ENCODE data around the gene PXMP2.

DNA sequence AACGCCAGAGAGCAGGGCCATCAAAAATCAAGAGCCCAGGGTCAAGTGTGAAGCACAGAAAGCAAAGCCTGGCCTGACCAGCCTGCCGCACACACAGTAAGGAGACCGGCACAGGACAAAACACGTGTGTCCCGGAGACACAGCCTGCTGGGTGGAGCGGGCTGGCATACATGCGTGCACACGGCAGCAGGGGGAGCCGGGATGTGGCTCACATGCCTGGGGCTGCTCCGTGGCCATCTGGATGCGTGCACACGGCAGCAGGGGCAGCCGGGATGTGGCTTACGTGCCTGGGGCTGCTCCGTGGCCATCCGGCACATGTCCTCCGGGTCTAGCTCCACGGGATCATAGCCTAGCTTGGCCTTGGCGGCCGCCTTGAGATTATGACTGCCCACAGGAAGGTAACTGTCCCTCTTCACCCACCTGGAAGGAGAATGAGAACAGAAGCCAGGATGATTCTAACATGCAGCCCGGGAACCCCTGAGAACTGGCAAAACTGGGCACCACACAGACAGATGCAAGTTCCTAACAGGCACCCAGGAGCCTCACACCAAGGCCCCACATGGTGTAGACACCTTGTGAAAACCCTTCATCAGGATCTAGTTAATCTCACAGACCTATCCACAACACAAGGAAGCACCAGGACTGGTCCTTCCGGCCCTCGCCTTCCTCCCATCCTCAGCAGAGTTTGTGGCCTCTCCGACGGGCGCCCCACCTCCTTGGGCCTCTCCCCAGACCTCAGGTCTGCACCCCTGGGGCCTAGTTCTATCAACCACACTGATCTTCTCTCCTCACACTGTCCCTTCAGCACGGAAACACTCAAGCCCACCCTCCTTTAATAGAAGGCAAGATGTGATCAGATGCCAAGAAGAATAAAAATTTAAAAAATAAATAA is 13.9 kb upstream of the PXMP2 start:
- TF ChIP-seq HDAC2 (IDR thresholded peaks at IDR 0.05) (no peak), MYC (IDR thresholded peaks at IDR 0.05; ENCODE audit: borderline replicate concordance, low read length) (no peak), EP300 (IDR thresholded peaks at IDR 0.05) (no peak), FOXS1 (CRISPR knock-in tag; IDR thresholded peaks at IDR 0.05) (no peak), BCL3 (IDR thresholded peaks at IDR 0.05) (no peak)
